MCF 10A (cell line): ENCODE data around the gene LAIR2. TPM values are rescaled to one million over a fixed set of nuclear protein-coding genes. Genes with fewer than 3 reads are reported as not detected.

Experiments used
- BruUV-seq: library from RNA; stranded (reverse); fragments of 400-500 nt; replicated peaks from 2 replicates; lab custom pipeline; 2021; lab: Mats Ljungman, UMichigan
- CTCF ChIA-PET: fragments of 300-600 bp; sonication (Branson Sonifier 250); formaldehyde crosslinking; extraction: SDS; loops from one replicate; lab custom pipeline; 2021; ENCODE audit warnings: antibody characterized with exemption, inconsistent platforms; lab: Yijun Ruan, JAX
- POLR2A ChIA-PET: fragments of 300-600, 350-650 bp; sonication (Branson Sonifier 250); formaldehyde crosslinking; extraction: SDS; loops from one replicate; lab custom pipeline; 2020; ENCODE audit warnings: antibody characterized with exemption, inconsistent platforms; lab: Yijun Ruan, JAX
- DNase-seq: peaks from one replicate; pipeline ENCODE4 v3.0.0-alpha.2; 2018; ENCODE audit not compliant: unreplicated experiment
- H3K27ac Mint-ChIP-seq: one replicate; pipeline ENCODE4 v1.8.0; 2022; ENCODE audit warnings: mild to moderate bottlenecking, low read depth, mixed read lengths; ENCODE audit not compliant: unreplicated experiment
- H3K27me3 Mint-ChIP-seq: one replicate; pipeline ENCODE4 v1.8.0; 2022; ENCODE audit warnings: mixed read lengths; ENCODE audit not compliant: insufficient read depth, unreplicated experiment
- H3K36me3 Mint-ChIP-seq: one replicate; pipeline ENCODE4 v1.8.0; 2022; ENCODE audit warnings: mild to moderate bottlenecking, moderate library complexity, mixed read lengths; ENCODE audit not compliant: insufficient read depth, unreplicated experiment
- H3K4me1 Mint-ChIP-seq: one replicate; pipeline ENCODE4 v1.8.0; 2022; ENCODE audit warnings: mixed read lengths; ENCODE audit not compliant: insufficient read depth, unreplicated experiment
- H3K4me3 Mint-ChIP-seq: one replicate; pipeline ENCODE4 v1.8.0; 2022; ENCODE audit warnings: mild to moderate bottlenecking, moderate library complexity, mixed read lengths; ENCODE audit not compliant: unreplicated experiment
- H3K9me3 Mint-ChIP-seq: one replicate; pipeline ENCODE4 v1.8.0; 2022; ENCODE audit warnings: mixed read lengths; ENCODE audit not compliant: unreplicated experiment
- CTCF ChIP-seq: fragments of 200-600 bp; IDR thresholded peaks from one replicate; pipeline ENCODE4 v1.8.0; 2022; ENCODE audit warnings: antibody characterized with exemption, mild to moderate bottlenecking; ENCODE audit not compliant: unreplicated experiment
- intact Hi-C: fragments of 100-400 bp; cut with micrococcal nuclease; formaldehyde crosslinking; loops from 2 replicates; pipeline ENCODE4 v1.14.1; 2022
- total RNA-seq: library from RNA; stranded (reverse); gene quantifications from 2 replicates; pipeline ENCODE4 v1.2.3, GENCODE V29; 2022

Gene LAIR2
- total RNA-seq, 1 experiment from 2014 or later = not detected

GRCh38 chr19:54473892-54474372 lies 28.7 kb upstream of the LAIR2 start:
- no peak overlapping the region for H3K27ac Mint-ChIP-seq
- ChIA-PET POLR2A (no interaction called here), CTCF (interaction anchor here (1.2 kb wide), 1 partner anchor 35 kb away, joined by 3 read pairs; no protein-coding TSS in a partner anchor)
- TF ChIP-seq CTCF = no peak
- intact Hi-C loops = no loop called here
- H3K4me1 Mint-ChIP-seq = peaks cover 18% of the 10 kb centered on the region
- BruUV-seq = no TSS peak
- peaks cover 21% of the 10 kb centered on the region for H3K27me3 Mint-ChIP-seq
- no peaks in the 10 kb centered on the region for H3K9me3 Mint-ChIP-seq
- no peaks in the 10 kb centered on the region for H3K36me3 Mint-ChIP-seq
- DNase-seq = no peak
- H3K4me3 Mint-ChIP-seq = no peak overlapping the region

GRCh38 chr19:54475706-54476105 lies 26.9 kb upstream of the LAIR2 start:
- CTCF ChIA-PET = interaction anchor here (0.7 kb wide), 1 partner anchor 431 kb away, joined by 3 read pairs; no protein-coding TSS in a partner anchor
- Mint-ChIP-seq H3K27me3 (peaks cover 5% of the 10 kb centered on the region), H3K27ac (no peak overlapping the region), H3K36me3 (no peaks in the 10 kb centered on the region), H3K4me3 (no peak overlapping the region), H3K4me1 (peaks cover 6% of the 10 kb centered on the region), H3K9me3 (no peaks in the 10 kb centered on the region)
- no TSS peak for BruUV-seq
- DNase-seq = no peak
- intact Hi-C loops = no loop called here
- POLR2A ChIA-PET = no interaction called here
- no peak for TF ChIP-seq CTCF

GRCh38 chr19:54477650-54478049 lies 25.0 kb upstream of the LAIR2 start:
- DNase-seq = no peak
- no peak overlapping the region for H3K4me3 Mint-ChIP-seq
- H3K36me3 Mint-ChIP-seq = no peaks in the 10 kb centered on the region
- H3K9me3 Mint-ChIP-seq = no peaks in the 10 kb centered on the region
- no peak for TF ChIP-seq CTCF
- ChIA-PET CTCF (interaction anchor here (0.7 to 3.5 kb wide), 6 partner anchors 12 to 1581 kb away, joined by 3 to 22 read pairs (median 3); partner anchors contain the start of gene LENG9), POLR2A (interaction anchor here (2.0 kb wide), 1 partner anchor 29 kb away, joined by 9 read pairs; the partner anchor contains the start of gene LENG8)
- no peak overlapping the region for H3K27ac Mint-ChIP-seq
- peaks cover 6% of the 10 kb centered on the region for H3K4me1 Mint-ChIP-seq
- no TSS peak for BruUV-seq
- H3K27me3 Mint-ChIP-seq = no peaks in the 10 kb centered on the region
- intact Hi-C loops = no loop called here

- H3K36me3 Mint-ChIP-seq = no peaks in the 10 kb centered on the region
- DNase-seq = peak; percentile 55
- ChIA-PET POLR2A (interaction anchor here (2.0 kb wide), 1 partner anchor 30 kb away, joined by 9 read pairs; the partner anchor contains the start of gene LENG8), CTCF (interaction anchor here (0.6 to 3.5 kb wide), 25 partner anchors 9 to 1034 kb away, joined by 3 to 22 read pairs (median 3); no protein-coding TSS in a partner anchor)
- no peaks in the 10 kb centered on the region for H3K4me1 Mint-ChIP-seq
- no TSS peak for BruUV-seq
- no peaks in the 10 kb centered on the region for H3K9me3 Mint-ChIP-seq
- TF ChIP-seq CTCF = peak; percentile 60
- no peaks in the 10 kb centered on the region for H3K27me3 Mint-ChIP-seq
- no peak overlapping the region for H3K27ac Mint-ChIP-seq
- intact Hi-C loops = no loop called here
- H3K4me3 Mint-ChIP-seq = no peak overlapping the region
Observed at GRCh38 chr19:54478677-54479266, 23.9 kb upstream of the LAIR2 start.
